GM12878 (cell line): ENCODE results near the gene CA11. TPM values are rescaled to one million over a fixed set of nuclear protein-coding genes. Genes with fewer than 3 reads are reported as not detected.

ENCODE experiments used
- ATAC-seq: fragments of 200-7000 bp; cut with Tn5 transposase; 3 replicates; pipeline ENCODE4 v1.9.1; 2020; ENCODE audit warnings: mild to moderate bottlenecking, moderate library complexity
- BruUV-seq: library from RNA; stranded (reverse); fragments of 400-500 nt; replicated peaks from 2 replicates; lab custom pipeline; 2021; lab: Mats Ljungman, UMichigan
- CTCF ChIA-PET: fragments of 300-600 bp; sonication (Branson Sonifier 250); formaldehyde crosslinking; extraction: SDS; loops from one replicate; lab custom pipeline; 2021; ENCODE audit warnings: inconsistent platforms; lab: Yijun Ruan, JAX
- POLR2A ChIA-PET: fragments of 350-600 bp; formaldehyde crosslinking; extraction: SDS; loops from one replicate; lab custom pipeline; 2021; ENCODE audit warnings: inconsistent platforms; lab: Charles Lee
- RAD21 ChIA-PET: fragments of 300-600 bp; sonication (Branson Sonifier 250); formaldehyde crosslinking; loops from one replicate; lab custom pipeline; 2023; ENCODE audit warnings: antibody characterized with exemption; ENCODE audit not compliant: unreplicated experiment; lab: Charles Lee
- SMC1A ChIA-PET: fragments of 300-600 bp; sonication (Branson Sonifier 250); formaldehyde crosslinking; loops from one replicate; lab custom pipeline; 2023; ENCODE audit not compliant: unreplicated experiment, uncharacterized antibody; lab: Charles Lee
- DNase-seq: peaks from one replicate; pipeline ENCODE4 v3.0.0-alpha.2; 2011; ENCODE audit warnings: low read depth, low spot score
- FAIRE-seq: peaks from 3 replicates; lab custom pipeline; 2011; peaks lifted over from hg19 to GRCh38; lab: Jason Lieb, UNC
- H2AFZ ChIP-seq: 2 replicates; pipeline ENCODE4 v1.6.0; 2011; ENCODE audit warnings: low read depth, low read length, control low read depth; ENCODE audit not compliant: control insufficient read depth
- H3K27ac ChIP-seq: 2 replicates; pipeline ENCODE4 v1.5.1; 2011; ENCODE audit warnings: control low read depth; ENCODE audit not compliant: control insufficient read depth, insufficient read depth
- H3K27me3 ChIP-seq, 2 experiments: replicated peaks in 1 of 2; 2 replicates each; pipeline versions ENCODE4 v1.6.0 to v1.6.1; 2011; ENCODE audit warnings: low read length in 1 of 2; ENCODE audit not compliant: control insufficient read depth in 2 of 2, insufficient read depth in 2 of 2
- H3K36me3 ChIP-seq, 2 experiments: 2 replicates each; pipeline ENCODE4 v1.5.1; 2011; ENCODE audit warnings: low read length in 1 of 2; ENCODE audit not compliant: control insufficient read depth in 2 of 2, insufficient read depth in 2 of 2
- H3K4me1 ChIP-seq: 2 replicates; pipeline ENCODE4 v1.6.1; 2011; ENCODE audit warnings: mild to moderate bottlenecking, low read length, moderate library complexity, mixed read lengths; ENCODE audit not compliant: control insufficient read depth, insufficient read depth
- H3K4me2 ChIP-seq: 2 replicates; pipeline ENCODE4 v1.6.0; 2011; ENCODE audit warnings: control low read depth; ENCODE audit not compliant: control insufficient read depth, insufficient read depth
- H3K4me3 ChIP-seq: fragments of 200-600 bp; sonication (generic); 2 replicates; pipeline ENCODE4 v1.5.1; 2016
- H3K79me2 ChIP-seq: 2 replicates; pipeline ENCODE4 v1.6.0; 2011; ENCODE audit warnings: low read length; ENCODE audit not compliant: control insufficient read depth, insufficient read depth
- H3K9ac ChIP-seq: 2 replicates; pipeline ENCODE4 v1.8.0; 2011; ENCODE audit warnings: low read length, control low read depth, mixed read lengths; ENCODE audit not compliant: control insufficient read depth, insufficient read depth
- H3K9me3 ChIP-seq: replicated peaks from 3 replicates; pipeline ENCODE4 v1.5.1; 2011; ENCODE audit warnings: mild to moderate bottlenecking, low read length; ENCODE audit not compliant: control insufficient read depth, insufficient read depth
- H4K20me1 ChIP-seq: 2 replicates; pipeline ENCODE4 v1.6.0; 2011; ENCODE audit not compliant: control insufficient read depth, insufficient read depth
- BACH1 ChIP-seq: fragments of 450-650 bp; IDR thresholded peaks from 2 replicates; pipeline ENCODE4 v1.6.1; 2017; ENCODE audit warnings: mild to moderate bottlenecking, borderline replicate concordance
- CBX5 ChIP-seq: sonication (generic); IDR thresholded peaks from 2 replicates; pipeline ENCODE4 v1.6.1; 2016; ENCODE audit warnings: low read depth, moderate library complexity, mild to moderate bottlenecking, inconsistent platforms
- CHD2 ChIP-seq: IDR thresholded peaks from 2 replicates; pipeline ENCODE4 v1.6.1; 2011; ENCODE audit warnings: low read depth, low read length, improper control_type of control experiment, borderline replicate concordance
- CREM ChIP-seq: IDR thresholded peaks from 2 replicates; pipeline ENCODE4 v1.6.1; 2014; ENCODE audit warnings: antibody characterized with exemption, low read depth
- HDGF ChIP-seq: fragments of 450-650 bp; IDR thresholded peaks from 2 replicates; pipeline ENCODE4 v1.6.1; 2016; ENCODE audit warnings: antibody characterized with exemption
- IKZF2 ChIP-seq, 2 experiments: fragments of 450-650 bp; IDR thresholded peaks; 2 replicates each; pipeline ENCODE4 v1.6.1; 2017; ENCODE audit warnings: mild to moderate bottlenecking in 2 of 2, moderate library complexity in 2 of 2
- JUND ChIP-seq: IDR thresholded peaks from 2 replicates; pipeline ENCODE4 v1.6.1; 2012; ENCODE audit warnings: low read depth, mild to moderate bottlenecking, low read length, improper control_type of control experiment, moderate library complexity
- PAX5 ChIP-seq: IDR thresholded peaks from 2 replicates; pipeline ENCODE4 v1.6.1; 2011; ENCODE audit warnings: low read depth, low read length, borderline replicate concordance
- POLR2AphosphoS2 ChIP-seq: IDR thresholded peaks from 2 replicates; pipeline ENCODE4 v1.6.1; 2011; ENCODE audit warnings: low read depth, mild to moderate bottlenecking, low read length, improper control_type of control experiment, moderate library complexity
- REST ChIP-seq: IDR thresholded peaks from 2 replicates; pipeline ENCODE4 v1.6.1; 2012; ENCODE audit warnings: mild to moderate bottlenecking, low read depth, low read length
- SIN3A ChIP-seq: IDR thresholded peaks from 2 replicates; pipeline ENCODE4 v1.6.1; 2012; ENCODE audit warnings: low read depth, low read length, improper control_type of control experiment
- SREBF1 ChIP-seq: IDR thresholded peaks from 2 replicates; pipeline ENCODE4 v1.6.1; 2012; ENCODE audit warnings: mild to moderate bottlenecking, low read length
- STAT1 ChIP-seq: fragments of 450-650 bp; conservative IDR thresholded peaks from 2 replicates; pipeline ENCODE4 v1.6.1; 2014; ENCODE audit warnings: antibody characterized with exemption, mild to moderate bottlenecking
- ZBTB40 ChIP-seq: fragments of 450-650 bp; IDR thresholded peaks from 2 replicates; pipeline ENCODE4 v1.6.1; 2016; ENCODE audit warnings: mild to moderate bottlenecking, moderate library complexity, borderline replicate concordance
- ZNF274 ChIP-seq: IDR thresholded peaks from one replicate; pipeline ENCODE4 v1.8.0; 2011; ENCODE audit not compliant: insufficient read length, insufficient read depth
- WGBS: methylation state at CpG from one replicate; pipeline ENCODE4 v1.1.6; 2016; ENCODE audit warnings: low lambda C conversion rate; ENCODE audit not compliant: insufficient replicate concordance, insufficient coverage; ENCODE audit errors: missing lambda C conversion rate; 5-methylcytosine and 5-hydroxymethylcytosine counted together
- in situ Hi-C: fragments of 300-500 bp; cut with MboI; formaldehyde crosslinking; loops from 9 replicates; pipeline ENCODE4 v1.14.3; 2018; ENCODE audit warnings: mixed read lengths
- intact Hi-C: fragments of 100-400 bp; cut with micrococcal nuclease; formaldehyde crosslinking; loops from one replicate; pipeline ENCODE4 v1.14.2; 2022; ENCODE audit not compliant: unreplicated experiment
- polyA plus RNA-seq, 11 experiments: library from polyadenylated mRNA; depleted of rRNA in 4 of 11; unstranded in 6 of 11; stranded (reverse) in 5 of 11; fragments of >200 nt; fragmentation: Nextera tagmentation in 4 of 11; fragmentation: Illumina TruSeq in 1 of 11; extraction: Ambion mirVana in 4 of 11; extraction: Trizol in 1 of 11; gene quantifications; 1 replicate in 1 of 11; 2 replicates in 10 of 11; pipeline versions ENCODE4 v1.2.1 to v1.2.3, GENCODE V29; 2011 to 2016; ENCODE audit warnings: inconsistent platforms in 2 of 11, missing spikeins in 2 of 11, low read depth in 1 of 11
- total RNA-seq, 4 experiments: library from RNA; depleted of rRNA in 3 of 4; stranded (reverse); fragments of >200 nt in 3 of 4; fragmentation: Illumina TruSeq in 1 of 4; extraction: Trizol in 1 of 4; gene quantifications; 2 replicates each; pipeline versions ENCODE4 v1.2.1 to v1.2.3, GENCODE V29; 2013 to 2021
- TF ChIP-seq, protein P1 (sequence below): IDR thresholded peaks from 2 replicates; pipeline ENCODE4 v1.6.1; 2012; ENCODE audit warnings: low read depth, low read length, improper control_type of control experiment

CA11 gene
- total and polyA plus RNA-seq, 10 of the 15 experiments (the other 5 are each of a cell fraction or from before 2014, with no cell fraction given) = 1.7 to 7.5 (median 2.4) TPM

DNA sequence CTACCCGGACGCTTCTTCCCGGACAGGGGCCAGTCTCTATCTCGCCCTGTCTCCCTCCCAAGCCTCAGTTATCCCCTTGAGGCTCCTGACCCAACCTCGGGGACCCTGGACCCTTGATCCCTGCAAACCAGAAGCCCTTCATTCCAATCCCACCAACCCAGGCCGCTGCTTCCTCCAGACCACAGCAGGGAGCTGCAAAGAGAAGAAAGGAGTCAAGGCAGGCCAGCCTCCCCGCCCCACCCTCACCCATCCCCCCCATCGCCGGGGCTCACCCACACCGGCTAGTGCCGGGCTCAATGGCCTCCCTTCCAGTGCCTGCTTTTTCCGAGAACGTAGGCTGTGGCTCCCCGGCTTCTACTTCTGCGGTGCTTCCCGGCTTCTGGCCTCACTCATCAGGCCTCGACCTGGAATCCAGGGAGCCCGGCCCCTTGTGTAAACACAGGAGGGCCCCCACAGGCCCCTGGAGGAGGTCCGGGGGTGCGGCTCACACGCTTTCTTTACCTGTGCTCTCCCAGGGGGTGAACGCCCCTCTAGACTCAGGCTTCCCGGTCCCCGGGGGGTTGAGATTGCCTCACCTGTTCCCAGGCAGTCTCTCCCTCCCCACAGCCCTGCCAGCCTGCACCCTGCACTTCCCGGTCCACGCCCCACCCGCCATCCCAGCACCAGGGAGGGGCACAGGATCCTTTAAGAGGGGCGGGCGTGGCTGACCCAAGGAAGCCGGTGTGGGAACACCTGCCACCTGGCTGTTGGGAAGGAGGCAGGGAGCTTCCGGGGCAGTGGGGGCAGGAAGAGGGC, 31.4 kb downstream of the CA11 start, which contains the start of gene FAM83E:
TSS of gene FAM83E (minus strand) at position 641 of the 795 bp plus-strand sequence. CDS start 1,704 bp downstream, outside the sequence.
- 56% methylated on average over 31 of the region's 31 CpGs for WGBS
- Histone ChIP-seq H3K27me3 (no peaks in the 10 kb centered on the region), H3K9me3 (no peaks in the 10 kb centered on the region), H3K9ac (no peak within 1 kb of the TSS), H3K4me3 (no peak within 1 kb of the TSS), H3K79me2 (peaks cover 38% of the 10 kb centered on the region), H3K4me1 (peaks cover 8% of the 10 kb centered on the region; the same call in 1 of the 2 replicates), H3K36me3 (peaks cover 25 to 32% of the 10 kb centered on the region in 2 experiments), H3K27ac (no peak within 1 kb of the TSS), H4K20me1 (peaks cover 15% of the 10 kb centered on the region), H3K4me2 (no peak within 1 kb of the TSS), H2AFZ (no peak within 1 kb of the TSS)
- SMC1A ChIA-PET = no interaction called here
- no TSS peak for BruUV-seq
- POLR2A ChIA-PET = interaction anchor here (1.0 kb wide), 1 partner anchor 40 kb away, joined by 4 read pairs; no protein-coding TSS in a partner anchor
- ATAC-seq (no peak), DNase-seq (no peak), FAIRE-seq (no peak)
- in situ Hi-C loops = no loop called here
- CTCF ChIA-PET = interaction anchor here (0.5 kb wide), 1 partner anchor 29 kb away, joined by 3 read pairs; no protein-coding TSS in a partner anchor
- intact Hi-C loops = no loop called here
- RAD21 ChIA-PET = no interaction called here
- TF ChIP-seq STAT1 = no peak
- TF ChIP-seq HDGF = no peak
- TF ChIP-seq ZBTB40 = no peak
- TF ChIP-seq CBX5 = no peak
- TF ChIP-seq BACH1 = peak; percentile 79; the same call in 1 of the 2 replicates
- no peak for TF ChIP-seq SREBF1
- TF ChIP-seq JUND = no peak
- TF ChIP-seq ZNF274 = no peak
- peak; percentile 9; the same call in 1 of the 2 replicates for TF ChIP-seq CREM
- TF ChIP-seq POLR2AphosphoS2 = peak; percentile 76
- TF ChIP-seq, protein P1, sequence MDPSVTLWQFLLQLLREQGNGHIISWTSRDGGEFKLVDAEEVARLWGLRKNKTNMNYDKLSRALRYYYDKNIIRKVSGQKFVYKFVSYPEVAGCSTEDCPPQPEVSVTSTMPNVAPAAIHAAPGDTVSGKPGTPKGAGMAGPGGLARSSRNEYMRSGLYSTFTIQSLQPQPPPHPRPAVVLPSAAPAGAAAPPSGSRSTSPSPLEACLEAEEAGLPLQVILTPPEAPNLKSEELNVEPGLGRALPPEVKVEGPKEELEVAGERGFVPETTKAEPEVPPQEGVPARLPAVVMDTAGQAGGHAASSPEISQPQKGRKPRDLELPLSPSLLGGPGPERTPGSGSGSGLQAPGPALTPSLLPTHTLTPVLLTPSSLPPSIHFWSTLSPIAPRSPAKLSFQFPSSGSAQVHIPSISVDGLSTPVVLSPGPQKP = no peak
- no peak for TF ChIP-seq CHD2
- TF ChIP-seq REST = no peak
- 0 out of 2 replicates have a peak, but pooled peaks have one; percentile 4 for TF ChIP-seq PAX5
- no peak for TF ChIP-seq SIN3A
- no peak for TF ChIP-seq IKZF2 (IDR thresholded peaks at IDR 0.05)
